Panc1 (cell line): ENCODE results near the gene SHOC2. TPM values are rescaled to one million over a fixed set of nuclear protein-coding genes. Genes with fewer than 3 reads are reported as not detected.

ENCODE experiments used
- ATAC-seq: fragments of 200-7000 bp; cut with Tn5 transposase; 2 replicates; pipeline ENCODE4 v1.9.1; 2020; ENCODE audit warnings: mild to moderate bottlenecking, moderate library complexity
- BruUV-seq: library from RNA; stranded (reverse); fragments of 400-500 nt; replicated peaks from 2 replicates; lab custom pipeline; 2021; lab: Mats Ljungman, UMichigan
- CTCF ChIA-PET: fragments of 300-600 bp; sonication (Branson Sonifier 250); formaldehyde crosslinking; loops from one replicate; lab custom pipeline; 2022; ENCODE audit warnings: antibody characterized with exemption; lab: Charles Lee
- POLR2A ChIA-PET: fragments of 300-600 bp; sonication (Branson Sonifier 250); formaldehyde crosslinking; loops from one replicate; lab custom pipeline; 2022; ENCODE audit warnings: antibody characterized with exemption; lab: Charles Lee
- DNase-seq: peaks from one replicate; pipeline ENCODE4 v3.0.0-alpha.2; 2010; ENCODE audit warnings: low read depth, low spot score
- H3K27ac ChIP-seq: 2 replicates; pipeline ENCODE4 v1.5.1; 2011; ENCODE audit warnings: mild to moderate bottlenecking, low read length, inconsistent platforms
- H3K27me3 ChIP-seq: fragments of 200-500 bp; sonication (Bioruptor generic); 2 replicates; pipeline ENCODE4 v1.6.0; 2014; ENCODE audit warnings: low read length, inconsistent platforms; ENCODE audit not compliant: control insufficient read depth, insufficient read depth
- H3K36me3 ChIP-seq: fragments of 200-500 bp; sonication (Bioruptor generic); 2 replicates; pipeline ENCODE4 v1.5.1; 2014; ENCODE audit warnings: inconsistent platforms, mild to moderate bottlenecking, low read length, moderate library complexity; ENCODE audit not compliant: control insufficient read depth, insufficient read depth
- H3K4me1 ChIP-seq: 2 replicates; pipeline ENCODE4 v1.5.1; 2011; ENCODE audit warnings: inconsistent platforms, mild to moderate bottlenecking, low read length, moderate library complexity; ENCODE audit not compliant: control insufficient read depth, insufficient read depth
- H3K4me3 ChIP-seq, 2 experiments: 2 replicates each; pipeline ENCODE4 v1.5.1; 2011 to 2012; ENCODE audit warnings: low read depth in 2 of 2, low read length in 2 of 2, mild to moderate bottlenecking in 2 of 2, inconsistent platforms in 1 of 2, moderate library complexity in 1 of 2
- H3K9me3 ChIP-seq: fragments of 200-500 bp; sonication (Bioruptor generic); 2 replicates; pipeline ENCODE4 v1.5.1; 2014; ENCODE audit warnings: low read depth, mild to moderate bottlenecking, inconsistent platforms, low read length, moderate library complexity; ENCODE audit not compliant: control insufficient read depth, insufficient read depth
- CTCF ChIP-seq: fragments of 450-650 bp; IDR thresholded peaks from 2 replicates; pipeline ENCODE4 v1.5.1; 2017; ENCODE audit warnings: mild to moderate bottlenecking
- POLR2AphosphoS5 ChIP-seq: IDR thresholded peaks from 2 replicates; pipeline ENCODE4 v1.6.1; 2012; ENCODE audit warnings: mild to moderate bottlenecking, low read depth, low read length, moderate library complexity
- REST ChIP-seq, 2 experiments: IDR thresholded peaks; 2 replicates each; pipeline ENCODE4 v1.6.1; 2011 to 2012; ENCODE audit warnings: low read depth in 2 of 2, control low read depth in 1 of 2, low read length in 1 of 2, mild to moderate bottlenecking in 1 of 2, moderate library complexity in 1 of 2; ENCODE audit not compliant: insufficient read depth in 1 of 2
- SIN3A ChIP-seq: IDR thresholded peaks from 2 replicates; pipeline ENCODE4 v1.6.1; 2012; ENCODE audit warnings: low read depth, mild to moderate bottlenecking, low read length, moderate library complexity, borderline replicate concordance; ENCODE audit not compliant: insufficient read depth
- TCF7L2 ChIP-seq: IDR thresholded peaks from 2 replicates; pipeline ENCODE4 v1.6.1; 2011; ENCODE audit warnings: mild to moderate bottlenecking, low read depth, low read length, inconsistent platforms
- in situ Hi-C: cut with HindIII; loops from 2 replicates; pipeline ENCODE4 v1.10.0; 2016; ENCODE audit warnings: low sequenced_read_pairs, low pct_unique_long_range_greater_than_20kb
- intact Hi-C: fragments of 100-400 bp; cut with micrococcal nuclease; formaldehyde crosslinking; loops from one replicate; pipeline ENCODE4 v1.10.0; 2022; ENCODE audit not compliant: unreplicated experiment
- total RNA-seq: library from RNA; stranded (reverse); gene quantifications from one replicate; pipeline ENCODE4 v1.2.1, GENCODE V29; 2021; ENCODE audit not compliant: unreplicated experiment

Gene SHOC2
- total RNA-seq, 1 experiment from 2014 or later: 56.6 TPM

- ChIA-PET POLR2A (interaction anchor here (0.7 kb wide), 1 partner anchor 1383 kb away, joined by 4 read pairs; no protein-coding TSS in a partner anchor), CTCF (interaction anchor here (0.7 kb wide), 1 partner anchor 166 kb away, joined by 6 read pairs; no protein-coding TSS in a partner anchor)
- no peaks in the 10 kb centered on the region for H3K9me3 ChIP-seq
- no peaks in the 10 kb centered on the region for H3K4me1 ChIP-seq
- H3K4me3 ChIP-seq: no peak overlapping the region
- ATAC-seq (no peak), DNase-seq (no peak)
- in situ Hi-C loops (no loop called here), intact Hi-C loops (no loop called here)
- BruUV-seq: no TSS peak
- H3K36me3 ChIP-seq: no peaks in the 10 kb centered on the region
- no peak for TF ChIP-seq CTCF
- no peak overlapping the region for H3K27ac ChIP-seq
- H3K27me3 ChIP-seq: no peaks in the 10 kb centered on the region
Measured at GRCh38 chr10:110947061-110947595, 27.7 kb downstream of the SHOC2 start.

GRCh38 chr10:110951381-110951780 is 32.0 kb downstream of the SHOC2 start:
- H3K4me1 ChIP-seq: no peaks in the 10 kb centered on the region
- CTCF ChIA-PET: no interaction called here
- BruUV-seq: no TSS peak

More at GRCh38 chr10:110951381-110951780, 32.0 kb downstream of the SHOC2 start:
- DNase-seq: no peak
- H3K9me3 ChIP-seq: no peaks in the 10 kb centered on the region
- POLR2A ChIA-PET: no interaction called here
- no peak for TF ChIP-seq CTCF
- TF ChIP-seq SIN3A: no peak
- TF ChIP-seq POLR2AphosphoS5: no peak
- TF ChIP-seq REST (IDR thresholded peaks at IDR 0.05; ENCODE audit: insufficient read depth in 1 of 2, low read depth in 2 of 2, low read length in 1 of 2): no peak
- TF ChIP-seq TCF7L2: no peak
- intact Hi-C loops (no loop called here), in situ Hi-C loops (no loop called here)
- no peak overlapping the region for H3K4me3 ChIP-seq
- no peak overlapping the region for H3K27ac ChIP-seq
- no peak for ATAC-seq
- no peaks in the 10 kb centered on the region for H3K36me3 ChIP-seq
- H3K27me3 ChIP-seq: no peaks in the 10 kb centered on the region
